ENCODE measurements around the gene NLN.

Gene NLN

DNA sequence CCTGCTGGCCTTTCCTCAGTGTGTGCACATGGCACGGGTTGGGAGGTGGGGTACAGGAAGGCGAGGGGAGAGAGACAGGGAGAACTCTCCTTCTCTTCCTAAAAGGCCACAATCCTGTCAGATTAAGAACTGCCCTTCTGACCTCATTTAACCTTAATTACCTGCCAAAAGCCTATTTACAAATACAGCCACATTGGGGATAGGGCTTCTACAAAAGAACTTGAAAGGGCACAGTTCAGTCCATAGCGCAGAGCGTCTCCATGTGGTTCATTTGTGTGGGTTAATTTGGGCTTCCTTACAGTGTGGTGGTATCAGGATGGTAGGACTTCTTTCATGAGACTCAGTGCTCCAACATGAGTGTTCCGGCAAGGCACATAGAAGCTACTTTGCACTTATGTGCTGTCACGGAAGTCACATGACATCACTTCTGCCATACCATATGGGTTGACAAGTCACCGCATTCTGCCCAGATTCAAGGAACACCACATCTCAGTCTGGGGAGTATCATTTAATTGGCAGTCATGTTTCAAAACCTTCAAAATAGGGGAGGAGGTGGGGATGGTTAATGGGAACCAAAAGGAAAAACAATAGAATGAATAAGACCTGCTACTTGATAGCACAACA, 46.8 kb downstream of the NLN start:
- POLR2A ChIA-PET: no interaction called here
- TF ChIP-seq ZNF23 (tag by site-specific recombination; IDR thresholded peaks at IDR 0.05; ENCODE audit: borderline replicate concordance) (no peak), ZNF311 (tag by site-specific recombination; IDR thresholded peaks at IDR 0.05; ENCODE audit: borderline replicate concordance) (no peak), ZNF707 (tag by site-specific recombination; IDR thresholded peaks at IDR 0.05) (no peak), ZNF521 (tag by site-specific recombination; IDR thresholded peaks at IDR 0.05) (no peak), ZNF791 (tag by site-specific recombination; IDR thresholded peaks at IDR 0.05) (no peak)
- TF ChIP-seq, protein P1, sequence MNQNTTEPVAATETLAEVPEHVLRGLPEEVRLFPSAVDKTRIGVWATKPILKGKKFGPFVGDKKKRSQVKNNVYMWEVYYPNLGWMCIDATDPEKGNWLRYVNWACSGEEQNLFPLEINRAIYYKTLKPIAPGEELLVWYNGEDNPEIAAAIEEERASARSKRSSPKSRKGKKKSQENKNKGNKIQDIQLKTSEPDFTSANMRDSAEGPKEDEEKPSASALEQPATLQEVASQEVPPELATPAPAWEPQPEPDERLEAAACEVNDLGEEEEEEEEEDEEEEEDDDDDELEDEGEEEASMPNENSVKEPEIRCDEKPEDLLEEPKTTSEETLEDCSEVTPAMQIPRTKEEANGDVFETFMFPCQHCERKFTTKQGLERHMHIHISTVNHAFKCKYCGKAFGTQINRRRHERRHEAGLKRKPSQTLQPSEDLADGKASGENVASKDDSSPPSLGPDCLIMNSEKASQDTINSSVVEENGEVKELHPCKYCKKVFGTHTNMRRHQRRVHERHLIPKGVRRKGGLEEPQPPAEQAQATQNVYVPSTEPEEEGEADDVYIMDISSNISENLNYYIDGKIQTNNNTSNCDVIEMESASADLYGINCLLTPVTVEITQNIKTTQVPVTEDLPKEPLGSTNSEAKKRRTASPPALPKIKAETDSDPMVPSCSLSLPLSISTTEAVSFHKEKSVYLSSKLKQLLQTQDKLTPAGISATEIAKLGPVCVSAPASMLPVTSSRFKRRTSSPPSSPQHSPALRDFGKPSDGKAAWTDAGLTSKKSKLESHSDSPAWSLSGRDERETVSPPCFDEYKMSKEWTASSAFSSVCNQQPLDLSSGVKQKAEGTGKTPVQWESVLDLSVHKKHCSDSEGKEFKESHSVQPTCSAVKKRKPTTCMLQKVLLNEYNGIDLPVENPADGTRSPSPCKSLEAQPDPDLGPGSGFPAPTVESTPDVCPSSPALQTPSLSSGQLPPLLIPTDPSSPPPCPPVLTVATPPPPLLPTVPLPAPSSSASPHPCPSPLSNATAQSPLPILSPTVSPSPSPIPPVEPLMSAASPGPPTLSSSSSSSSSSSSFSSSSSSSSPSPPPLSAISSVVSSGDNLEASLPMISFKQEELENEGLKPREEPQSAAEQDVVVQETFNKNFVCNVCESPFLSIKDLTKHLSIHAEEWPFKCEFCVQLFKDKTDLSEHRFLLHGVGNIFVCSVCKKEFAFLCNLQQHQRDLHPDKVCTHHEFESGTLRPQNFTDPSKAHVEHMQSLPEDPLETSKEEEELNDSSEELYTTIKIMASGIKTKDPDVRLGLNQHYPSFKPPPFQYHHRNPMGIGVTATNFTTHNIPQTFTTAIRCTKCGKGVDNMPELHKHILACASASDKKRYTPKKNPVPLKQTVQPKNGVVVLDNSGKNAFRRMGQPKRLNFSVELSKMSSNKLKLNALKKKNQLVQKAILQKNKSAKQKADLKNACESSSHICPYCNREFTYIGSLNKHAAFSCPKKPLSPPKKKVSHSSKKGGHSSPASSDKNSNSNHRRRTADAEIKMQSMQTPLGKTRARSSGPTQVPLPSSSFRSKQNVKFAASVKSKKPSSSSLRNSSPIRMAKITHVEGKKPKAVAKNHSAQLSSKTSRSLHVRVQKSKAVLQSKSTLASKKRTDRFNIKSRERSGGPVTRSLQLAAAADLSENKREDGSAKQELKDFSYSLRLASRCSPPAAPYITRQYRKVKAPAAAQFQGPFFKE (tag by site-specific recombination; IDR thresholded peaks at IDR 0.05; ENCODE audit: borderline replicate concordance): no peak
- peaks cover 4 to 7% of the 10 kb centered on the region in 2 experiments for H3K36me3 ChIP-seq (ENCODE audit: control insufficient read depth in 2 of 2, insufficient read depth in 1 of 2, low read length in 2 of 2)
- no peak overlapping the region for H3K4me3 ChIP-seq (ENCODE audit: low read depth, low read length)
- no peaks in the 10 kb centered on the region for H3K9me3 ChIP-seq (ENCODE audit: control insufficient read depth, insufficient read depth, low read depth, low read length)
- no peaks in the 10 kb centered on the region for H3K4me1 ChIP-seq (ENCODE audit: control insufficient read depth, insufficient read depth, low read length)
- H3K27ac ChIP-seq (ENCODE audit: extremely low read depth, low read depth, low read length): no peak overlapping the region
- CTCF ChIA-PET: no interaction called here

DNA sequence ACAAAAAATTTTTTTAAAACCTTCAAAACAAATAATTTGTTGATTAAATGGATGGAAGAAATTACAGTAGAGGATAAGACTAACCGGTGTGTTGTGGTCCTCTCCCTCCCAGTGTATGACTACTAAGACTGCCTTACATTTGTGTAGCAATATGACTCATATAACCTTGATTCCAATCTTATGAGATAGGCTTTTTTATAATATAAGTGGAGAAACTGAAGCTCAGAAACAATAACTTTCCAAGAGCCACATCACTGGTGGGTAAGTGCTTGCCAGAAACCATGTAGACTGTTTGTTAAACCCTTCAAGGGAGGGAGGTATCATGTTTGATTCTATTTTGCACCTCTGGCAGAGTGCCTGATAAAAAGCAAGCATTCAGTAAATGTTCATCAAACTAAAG, 47.5 kb downstream of the NLN start:
- CTCF ChIA-PET: interaction anchor here (0.6 kb wide), 1 partner anchor 416 kb away, joined by 3 read pairs; no protein-coding TSS in a partner anchor
- peaks cover under 1 to 4% of the 10 kb centered on the region in 2 experiments; a peak in 2 of 3 replicates for H3K36me3 ChIP-seq (ENCODE audit: control insufficient read depth in 2 of 2, insufficient read depth in 1 of 2, low read length in 2 of 2)

More for the DNA sequence above, 47.5 kb downstream of the NLN start:
- H3K4me1 ChIP-seq (ENCODE audit: control insufficient read depth, insufficient read depth, low read length): no peaks in the 10 kb centered on the region
- H3K27ac ChIP-seq (ENCODE audit: extremely low read depth, low read depth, low read length): no peak overlapping the region
- no peaks in the 10 kb centered on the region for H3K9me3 ChIP-seq (ENCODE audit: control insufficient read depth, insufficient read depth, low read depth, low read length)
- POLR2A ChIA-PET: no interaction called here
- TF ChIP-seq, protein P2, sequence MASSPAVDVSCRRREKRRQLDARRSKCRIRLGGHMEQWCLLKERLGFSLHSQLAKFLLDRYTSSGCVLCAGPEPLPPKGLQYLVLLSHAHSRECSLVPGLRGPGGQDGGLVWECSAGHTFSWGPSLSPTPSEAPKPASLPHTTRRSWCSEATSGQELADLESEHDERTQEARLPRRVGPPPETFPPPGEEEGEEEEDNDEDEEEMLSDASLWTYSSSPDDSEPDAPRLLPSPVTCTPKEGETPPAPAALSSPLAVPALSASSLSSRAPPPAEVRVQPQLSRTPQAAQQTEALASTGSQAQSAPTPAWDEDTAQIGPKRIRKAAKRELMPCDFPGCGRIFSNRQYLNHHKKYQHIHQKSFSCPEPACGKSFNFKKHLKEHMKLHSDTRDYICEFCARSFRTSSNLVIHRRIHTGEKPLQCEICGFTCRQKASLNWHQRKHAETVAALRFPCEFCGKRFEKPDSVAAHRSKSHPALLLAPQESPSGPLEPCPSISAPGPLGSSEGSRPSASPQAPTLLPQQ (tag by site-specific recombination; IDR thresholded peaks at IDR 0.05): no peak
- TF ChIP-seq, protein P3, sequence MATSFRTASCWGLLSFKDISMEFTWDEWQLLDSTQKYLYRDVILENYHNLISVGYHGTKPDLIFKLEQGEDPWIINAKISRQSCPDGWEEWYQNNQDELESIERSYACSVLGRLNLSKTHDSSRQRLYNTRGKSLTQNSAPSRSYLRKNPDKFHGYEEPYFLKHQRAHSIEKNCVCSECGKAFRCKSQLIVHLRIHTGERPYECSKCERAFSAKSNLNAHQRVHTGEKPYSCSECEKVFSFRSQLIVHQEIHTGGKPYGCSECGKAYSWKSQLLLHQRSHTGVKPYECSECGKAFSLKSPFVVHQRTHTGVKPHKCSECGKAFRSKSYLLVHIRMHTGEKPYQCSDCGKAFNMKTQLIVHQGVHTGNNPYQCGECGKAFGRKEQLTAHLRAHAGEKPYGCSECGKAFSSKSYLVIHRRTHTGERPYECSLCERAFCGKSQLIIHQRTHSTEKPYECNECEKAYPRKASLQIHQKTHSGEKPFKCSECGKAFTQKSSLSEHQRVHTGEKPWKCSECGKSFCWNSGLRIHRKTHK (tag by site-specific recombination; IDR thresholded peaks at IDR 0.05): no peak
- TF ChIP-seq, protein P4, sequence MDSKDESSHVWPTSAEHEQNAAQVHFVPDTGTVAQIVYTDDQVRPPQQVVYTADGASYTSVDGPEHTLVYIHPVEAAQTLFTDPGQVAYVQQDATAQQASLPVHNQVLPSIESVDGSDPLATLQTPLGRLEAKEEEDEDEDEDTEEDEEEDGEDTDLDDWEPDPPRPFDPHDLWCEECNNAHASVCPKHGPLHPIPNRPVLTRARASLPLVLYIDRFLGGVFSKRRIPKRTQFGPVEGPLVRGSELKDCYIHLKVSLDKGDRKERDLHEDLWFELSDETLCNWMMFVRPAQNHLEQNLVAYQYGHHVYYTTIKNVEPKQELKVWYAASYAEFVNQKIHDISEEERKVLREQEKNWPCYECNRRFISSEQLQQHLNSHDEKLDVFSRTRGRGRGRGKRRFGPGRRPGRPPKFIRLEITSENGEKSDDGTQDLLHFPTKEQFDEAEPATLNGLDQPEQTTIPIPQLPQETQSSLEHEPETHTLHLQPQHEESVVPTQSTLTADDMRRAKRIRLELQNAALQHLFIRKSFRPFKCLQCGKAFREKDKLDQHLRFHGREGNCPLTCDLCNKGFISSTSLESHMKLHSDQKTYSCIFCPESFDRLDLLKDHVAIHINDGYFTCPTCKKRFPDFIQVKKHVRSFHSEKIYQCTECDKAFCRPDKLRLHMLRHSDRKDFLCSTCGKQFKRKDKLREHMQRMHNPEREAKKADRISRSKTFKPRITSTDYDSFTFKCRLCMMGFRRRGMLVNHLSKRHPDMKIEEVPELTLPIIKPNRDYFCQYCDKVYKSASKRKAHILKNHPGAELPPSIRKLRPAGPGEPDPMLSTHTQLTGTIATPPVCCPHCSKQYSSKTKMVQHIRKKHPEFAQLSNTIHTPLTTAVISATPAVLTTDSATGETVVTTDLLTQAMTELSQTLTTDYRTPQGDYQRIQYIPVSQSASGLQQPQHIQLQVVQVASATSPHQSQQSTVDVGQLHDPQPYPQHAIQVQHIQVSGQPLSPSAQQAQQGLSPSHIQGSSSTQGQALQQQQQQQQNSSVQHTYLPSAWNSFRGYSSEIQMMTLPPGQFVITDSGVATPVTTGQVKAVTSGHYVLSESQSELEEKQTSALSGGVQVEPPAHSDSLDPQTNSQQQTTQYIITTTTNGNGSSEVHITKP (tag by site-specific recombination; IDR thresholded peaks at IDR 0.05): 0 out of 2 replicates have a peak, but pooled peaks have one; percentile 27
- peak; percentile 33; the same call in 1 of the 2 replicates for TF ChIP-seq ZNF184 (tag by site-specific recombination; IDR thresholded peaks at IDR 0.05)
- TF ChIP-seq ZNF335 (tag by site-specific recombination; conservative IDR thresholded peaks at IDR 0.05): peak; percentile 45
- peak; percentile 13; the same call in 1 of the 2 replicates for TF ChIP-seq ZNF600 (tag by site-specific recombination; IDR thresholded peaks at IDR 0.05)
- no peak for TF ChIP-seq OSR2 (tag by site-specific recombination; IDR thresholded peaks at IDR 0.05)
- TF ChIP-seq, protein P5, sequence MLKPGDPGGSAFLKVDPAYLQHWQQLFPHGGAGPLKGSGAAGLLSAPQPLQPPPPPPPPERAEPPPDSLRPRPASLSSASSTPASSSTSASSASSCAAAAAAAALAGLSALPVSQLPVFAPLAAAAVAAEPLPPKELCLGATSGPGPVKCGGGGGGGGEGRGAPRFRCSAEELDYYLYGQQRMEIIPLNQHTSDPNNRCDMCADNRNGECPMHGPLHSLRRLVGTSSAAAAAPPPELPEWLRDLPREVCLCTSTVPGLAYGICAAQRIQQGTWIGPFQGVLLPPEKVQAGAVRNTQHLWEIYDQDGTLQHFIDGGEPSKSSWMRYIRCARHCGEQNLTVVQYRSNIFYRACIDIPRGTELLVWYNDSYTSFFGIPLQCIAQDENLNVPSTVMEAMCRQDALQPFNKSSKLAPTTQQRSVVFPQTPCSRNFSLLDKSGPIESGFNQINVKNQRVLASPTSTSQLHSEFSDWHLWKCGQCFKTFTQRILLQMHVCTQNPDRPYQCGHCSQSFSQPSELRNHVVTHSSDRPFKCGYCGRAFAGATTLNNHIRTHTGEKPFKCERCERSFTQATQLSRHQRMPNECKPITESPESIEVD (tag by site-specific recombination; IDR thresholded peaks at IDR 0.05): 0 out of 2 replicates have a peak, but pooled peaks have one; percentile 52
- no peak for TF ChIP-seq ZNF169 (tag by site-specific recombination; IDR thresholded peaks at IDR 0.05)
- no peak for TF ChIP-seq ZFP37 (tag by site-specific recombination; IDR thresholded peaks at IDR 0.05)
- no peak overlapping the region for H3K4me3 ChIP-seq (ENCODE audit: low read depth, low read length)
